GM12878 (cell line): Measurements from ENCODE around the gene RNLS. TPM values are rescaled to one million over a fixed set of nuclear protein-coding genes. Genes with fewer than 3 reads are reported as not detected.

Experiments
- ATAC-seq: fragments of 200-7000 bp; cut with Tn5 transposase; 3 replicates; pipeline ENCODE4 v1.9.1; 2020; ENCODE audit warnings: mild to moderate bottlenecking, moderate library complexity
- BruUV-seq: library from RNA; stranded (reverse); fragments of 400-500 nt; replicated peaks from 2 replicates; lab custom pipeline; 2021; lab: Mats Ljungman, UMichigan
- CTCF ChIA-PET: fragments of 300-600 bp; sonication (Branson Sonifier 250); formaldehyde crosslinking; extraction: SDS; loops from one replicate; lab custom pipeline; 2021; ENCODE audit warnings: inconsistent platforms; lab: Yijun Ruan, JAX
- POLR2A ChIA-PET: fragments of 350-600 bp; formaldehyde crosslinking; extraction: SDS; loops from one replicate; lab custom pipeline; 2021; ENCODE audit warnings: inconsistent platforms; lab: Charles Lee
- RAD21 ChIA-PET: fragments of 300-600 bp; sonication (Branson Sonifier 250); formaldehyde crosslinking; loops from one replicate; lab custom pipeline; 2023; ENCODE audit warnings: antibody characterized with exemption; ENCODE audit not compliant: unreplicated experiment; lab: Charles Lee
- SMC1A ChIA-PET: fragments of 300-600 bp; sonication (Branson Sonifier 250); formaldehyde crosslinking; loops from one replicate; lab custom pipeline; 2023; ENCODE audit not compliant: unreplicated experiment, uncharacterized antibody; lab: Charles Lee
- DNase-seq: peaks from one replicate; pipeline ENCODE4 v3.0.0-alpha.2; 2011; ENCODE audit warnings: low read depth, low spot score
- FAIRE-seq: peaks from 3 replicates; lab custom pipeline; 2011; peaks lifted over from hg19 to GRCh38; lab: Jason Lieb, UNC
- H2AFZ ChIP-seq: 2 replicates; pipeline ENCODE4 v1.6.0; 2011; ENCODE audit warnings: low read depth, low read length, control low read depth; ENCODE audit not compliant: control insufficient read depth
- H3K27ac ChIP-seq: 2 replicates; pipeline ENCODE4 v1.5.1; 2011; ENCODE audit warnings: control low read depth; ENCODE audit not compliant: control insufficient read depth, insufficient read depth
- H3K27me3 ChIP-seq, 2 experiments: replicated peaks in 1 of 2; 2 replicates each; pipeline versions ENCODE4 v1.6.0 to v1.6.1; 2011; ENCODE audit warnings: low read length in 1 of 2; ENCODE audit not compliant: control insufficient read depth in 2 of 2, insufficient read depth in 2 of 2
- H3K36me3 ChIP-seq, 2 experiments: 2 replicates each; pipeline ENCODE4 v1.5.1; 2011; ENCODE audit warnings: low read length in 1 of 2; ENCODE audit not compliant: control insufficient read depth in 2 of 2, insufficient read depth in 2 of 2
- H3K4me1 ChIP-seq: 2 replicates; pipeline ENCODE4 v1.6.1; 2011; ENCODE audit warnings: mild to moderate bottlenecking, low read length, moderate library complexity, mixed read lengths; ENCODE audit not compliant: control insufficient read depth, insufficient read depth
- H3K4me2 ChIP-seq: 2 replicates; pipeline ENCODE4 v1.6.0; 2011; ENCODE audit warnings: control low read depth; ENCODE audit not compliant: control insufficient read depth, insufficient read depth
- H3K4me3 ChIP-seq: fragments of 200-600 bp; sonication (generic); 2 replicates; pipeline ENCODE4 v1.5.1; 2016
- H3K79me2 ChIP-seq: 2 replicates; pipeline ENCODE4 v1.6.0; 2011; ENCODE audit warnings: low read length; ENCODE audit not compliant: control insufficient read depth, insufficient read depth
- H3K9ac ChIP-seq: 2 replicates; pipeline ENCODE4 v1.8.0; 2011; ENCODE audit warnings: low read length, control low read depth, mixed read lengths; ENCODE audit not compliant: control insufficient read depth, insufficient read depth
- H3K9me3 ChIP-seq: replicated peaks from 3 replicates; pipeline ENCODE4 v1.5.1; 2011; ENCODE audit warnings: mild to moderate bottlenecking, low read length; ENCODE audit not compliant: control insufficient read depth, insufficient read depth
- H4K20me1 ChIP-seq: 2 replicates; pipeline ENCODE4 v1.6.0; 2011; ENCODE audit not compliant: control insufficient read depth, insufficient read depth
- CBFB ChIP-seq: IDR thresholded peaks from 2 replicates; pipeline ENCODE4 v1.6.1; 2016; ENCODE audit warnings: antibody characterized with exemption, low read depth
- DPF2 ChIP-seq: fragments of 450-650 bp; IDR thresholded peaks from 2 replicates; pipeline ENCODE4 v1.6.1; 2017; ENCODE audit warnings: mild to moderate bottlenecking
- IKZF2 ChIP-seq, 2 experiments: fragments of 450-650 bp; IDR thresholded peaks; 2 replicates each; pipeline ENCODE4 v1.6.1; 2017; ENCODE audit warnings: mild to moderate bottlenecking in 2 of 2, moderate library complexity in 2 of 2
- KAT2A ChIP-seq: conservative IDR thresholded peaks from 2 replicates; pipeline ENCODE4 v1.6.1; 2011; ENCODE audit warnings: low read depth, low read length; ENCODE audit not compliant: control insufficient read depth
- LARP7 ChIP-seq: fragments of 450-650 bp; IDR thresholded peaks from 2 replicates; pipeline ENCODE4 v1.6.1; 2017; ENCODE audit warnings: mild to moderate bottlenecking
- NFXL1 ChIP-seq: fragments of 450-650 bp; IDR thresholded peaks from 2 replicates; pipeline ENCODE4 v1.6.1; 2017; ENCODE audit warnings: antibody characterized with exemption, mild to moderate bottlenecking, borderline replicate concordance
- RAD51 ChIP-seq: fragments of 450-650 bp; IDR thresholded peaks from 2 replicates; pipeline ENCODE4 v1.6.1; 2016; ENCODE audit warnings: moderate library complexity, mild to moderate bottlenecking, inconsistent platforms
- RUNX3 ChIP-seq: IDR thresholded peaks from 2 replicates; pipeline ENCODE4 v1.6.1; 2012; ENCODE audit warnings: low read length, inconsistent platforms
- SP1 ChIP-seq: IDR thresholded peaks from one replicate; pipeline ENCODE4 v1.6.1; 2011; ENCODE audit warnings: low read depth, low read length
- SREBF2 ChIP-seq: IDR thresholded peaks from 2 replicates; pipeline ENCODE4 v1.6.1; 2012; ENCODE audit warnings: mild to moderate bottlenecking, low read length
- TCF12 ChIP-seq: IDR thresholded peaks from 2 replicates; pipeline ENCODE4 v1.6.1; 2011; ENCODE audit warnings: low read depth, mild to moderate bottlenecking, low read length
- whole genome bisulfite sequencing: methylation state at CpG from one replicate; pipeline ENCODE4 v1.1.6; 2016; ENCODE audit warnings: low lambda C conversion rate; ENCODE audit not compliant: insufficient replicate concordance, insufficient coverage; ENCODE audit errors: missing lambda C conversion rate; 5-methylcytosine and 5-hydroxymethylcytosine counted together
- in situ Hi-C: fragments of 300-500 bp; cut with MboI; formaldehyde crosslinking; loops from 9 replicates; pipeline ENCODE4 v1.14.3; 2018; ENCODE audit warnings: mixed read lengths
- intact Hi-C: fragments of 100-400 bp; cut with micrococcal nuclease; formaldehyde crosslinking; loops from one replicate; pipeline ENCODE4 v1.14.2; 2022; ENCODE audit not compliant: unreplicated experiment
- polyA plus RNA-seq, 11 experiments: library from polyadenylated mRNA; depleted of rRNA in 4 of 11; unstranded in 6 of 11; stranded (reverse) in 5 of 11; fragments of >200 nt; fragmentation: Nextera tagmentation in 4 of 11; fragmentation: Illumina TruSeq in 1 of 11; extraction: Ambion mirVana in 4 of 11; extraction: Trizol in 1 of 11; gene quantifications; 1 replicate in 1 of 11; 2 replicates in 10 of 11; pipeline versions ENCODE4 v1.2.1 to v1.2.3, GENCODE V29; 2011 to 2016; ENCODE audit warnings: inconsistent platforms in 2 of 11, missing spikeins in 2 of 11, low read depth in 1 of 11
- total RNA-seq, 4 experiments: library from RNA; depleted of rRNA in 3 of 4; stranded (reverse); fragments of >200 nt in 3 of 4; fragmentation: Illumina TruSeq in 1 of 4; extraction: Trizol in 1 of 4; gene quantifications; 2 replicates each; pipeline versions ENCODE4 v1.2.1 to v1.2.3, GENCODE V29; 2013 to 2021
- TF ChIP-seq, protein P1 (sequence below): fragments of 450-650 bp; IDR thresholded peaks from 2 replicates; pipeline ENCODE4 v1.6.1; 2017; ENCODE audit warnings: borderline replicate concordance
- TF ChIP-seq, protein P2 (sequence below): IDR thresholded peaks from 2 replicates; pipeline ENCODE4 v1.6.1; 2012; ENCODE audit warnings: low read length, inconsistent platforms
- TF ChIP-seq, protein P3 (sequence below): fragments of 450-650 bp; conservative IDR thresholded peaks from 2 replicates; pipeline ENCODE4 v1.6.1; 2017; ENCODE audit warnings: mild to moderate bottlenecking, moderate library complexity

RNLS gene
- total and polyA plus RNA-seq, 10 of the 15 experiments (the other 5 are each of a cell fraction or from before 2014, with no cell fraction given), result 3.4 to 6.7 (median 4.6) TPM

DNA sequence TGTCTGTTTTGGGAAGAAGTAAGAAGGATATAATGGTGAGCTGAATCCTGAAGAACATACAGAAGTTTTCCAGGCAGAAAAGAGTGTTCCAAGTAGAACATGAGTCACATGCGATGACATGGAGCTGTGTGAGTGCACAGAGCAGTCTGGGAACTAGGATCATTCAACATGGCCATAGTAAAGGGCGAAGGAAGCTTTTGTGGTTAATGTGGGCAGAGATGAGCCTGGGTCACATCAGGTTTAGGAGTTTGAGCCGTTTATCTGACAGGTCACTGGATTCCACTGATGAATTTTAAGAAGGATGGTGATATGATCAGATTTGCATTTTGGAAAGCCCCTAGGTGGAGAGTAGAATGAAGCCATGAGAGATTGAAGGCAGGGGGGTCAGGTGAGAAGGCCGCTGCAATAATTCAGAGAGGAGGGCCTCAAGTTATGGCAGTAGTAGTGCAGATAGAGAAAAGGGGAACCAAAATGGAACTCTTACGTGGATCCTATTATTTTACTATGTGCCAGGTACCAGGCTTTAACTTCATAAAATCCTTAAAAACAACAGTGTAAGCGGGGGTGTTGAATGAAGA, 171.3 kb downstream of the RNLS start:
- FAIRE-seq, result no peak
- peak; percentile 43 for ATAC-seq
- Histone ChIP-seq H3K4me1 (peaks cover 33% of the 10 kb centered on the region), H4K20me1 (no peaks in the 10 kb centered on the region), H3K79me2 (no peaks in the 10 kb centered on the region), H3K4me2 (peak overlapping the region; percentile 11; the same call in 1 of the 2 replicates), H3K27ac (0 out of 2 replicates have a peak overlapping the region, but pooled peaks have one; percentile 26), H3K36me3 (no peaks in the 10 kb centered on the region), H2AFZ (peak overlapping the region; percentile 5; the same call in 1 of the 2 replicates), H3K27me3 (no peaks in the 10 kb centered on the region), H3K4me3 (no peak overlapping the region), H3K9me3 (no peaks in the 10 kb centered on the region; the same call in 2 of the 3 replicates), H3K9ac (no peak overlapping the region)
- ChIA-PET SMC1A (interaction anchor here (2.3 kb wide), 1 partner anchor 140 kb away, joined by 6 read pairs; no protein-coding TSS in a partner anchor), POLR2A (no interaction called here), CTCF (interaction anchor here (1.0 kb wide), 1 partner anchor 21 kb away, joined by 3 read pairs; no protein-coding TSS in a partner anchor), RAD21 (no interaction called here)
- 43% methylated on average over 6 of the region's 6 CpGs for WGBS
- in situ Hi-C loops (no loop called here), intact Hi-C loops (no loop called here)
- no TSS peak for BruUV-seq
- no peak for DNase-seq
- TF ChIP-seq TCF12 (no peak), LARP7 (no peak), DPF2 (no peak), RAD51 (no peak), NFXL1 (no peak), CBFB (0 out of 2 replicates have a peak, but pooled peaks have one; percentile 37), SREBF2 (no peak), KAT2A (no peak), RUNX3 (peak; percentile 90), IKZF2 (IDR thresholded peaks at IDR 0.05) (no peak), SP1 (no peak)
- TF ChIP-seq, protein P1, sequence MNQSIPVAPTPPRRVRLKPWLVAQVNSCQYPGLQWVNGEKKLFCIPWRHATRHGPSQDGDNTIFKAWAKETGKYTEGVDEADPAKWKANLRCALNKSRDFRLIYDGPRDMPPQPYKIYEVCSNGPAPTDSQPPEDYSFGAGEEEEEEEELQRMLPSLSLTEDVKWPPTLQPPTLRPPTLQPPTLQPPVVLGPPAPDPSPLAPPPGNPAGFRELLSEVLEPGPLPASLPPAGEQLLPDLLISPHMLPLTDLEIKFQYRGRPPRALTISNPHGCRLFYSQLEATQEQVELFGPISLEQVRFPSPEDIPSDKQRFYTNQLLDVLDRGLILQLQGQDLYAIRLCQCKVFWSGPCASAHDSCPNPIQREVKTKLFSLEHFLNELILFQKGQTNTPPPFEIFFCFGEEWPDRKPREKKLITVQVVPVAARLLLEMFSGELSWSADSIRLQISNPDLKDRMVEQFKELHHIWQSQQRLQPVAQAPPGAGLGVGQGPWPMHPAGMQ, result no peak
- TF ChIP-seq, protein P2, sequence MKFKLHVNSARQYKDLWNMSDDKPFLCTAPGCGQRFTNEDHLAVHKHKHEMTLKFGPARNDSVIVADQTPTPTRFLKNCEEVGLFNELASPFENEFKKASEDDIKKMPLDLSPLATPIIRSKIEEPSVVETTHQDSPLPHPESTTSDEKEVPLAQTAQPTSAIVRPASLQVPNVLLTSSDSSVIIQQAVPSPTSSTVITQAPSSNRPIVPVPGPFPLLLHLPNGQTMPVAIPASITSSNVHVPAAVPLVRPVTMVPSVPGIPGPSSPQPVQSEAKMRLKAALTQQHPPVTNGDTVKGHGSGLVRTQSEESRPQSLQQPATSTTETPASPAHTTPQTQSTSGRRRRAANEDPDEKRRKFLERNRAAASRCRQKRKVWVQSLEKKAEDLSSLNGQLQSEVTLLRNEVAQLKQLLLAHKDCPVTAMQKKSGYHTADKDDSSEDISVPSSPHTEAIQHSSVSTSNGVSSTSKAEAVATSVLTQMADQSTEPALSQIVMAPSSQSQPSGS, result no peak; the same call in 1 of the 2 replicates
- TF ChIP-seq, protein P3, sequence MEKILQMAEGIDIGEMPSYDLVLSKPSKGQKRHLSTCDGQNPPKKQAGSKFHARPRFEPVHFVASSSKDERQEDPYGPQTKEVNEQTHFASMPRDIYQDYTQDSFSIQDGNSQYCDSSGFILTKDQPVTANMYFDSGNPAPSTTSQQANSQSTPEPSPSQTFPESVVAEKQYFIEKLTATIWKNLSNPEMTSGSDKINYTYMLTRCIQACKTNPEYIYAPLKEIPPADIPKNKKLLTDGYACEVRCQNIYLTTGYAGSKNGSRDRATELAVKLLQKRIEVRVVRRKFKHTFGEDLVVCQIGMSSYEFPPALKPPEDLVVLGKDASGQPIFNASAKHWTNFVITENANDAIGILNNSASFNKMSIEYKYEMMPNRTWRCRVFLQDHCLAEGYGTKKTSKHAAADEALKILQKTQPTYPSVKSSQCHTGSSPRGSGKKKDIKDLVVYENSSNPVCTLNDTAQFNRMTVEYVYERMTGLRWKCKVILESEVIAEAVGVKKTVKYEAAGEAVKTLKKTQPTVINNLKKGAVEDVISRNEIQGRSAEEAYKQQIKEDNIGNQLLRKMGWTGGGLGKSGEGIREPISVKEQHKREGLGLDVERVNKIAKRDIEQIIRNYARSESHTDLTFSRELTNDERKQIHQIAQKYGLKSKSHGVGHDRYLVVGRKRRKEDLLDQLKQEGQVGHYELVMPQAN, result no peak
